ENCODE results near the gene FAM43A. TPM values are rescaled to one million over a fixed set of nuclear protein-coding genes. Genes with fewer than 3 reads are reported as not detected.

FAM43A gene
- total and polyA plus RNA-seq, 9 of the 15 experiments (the other 6 are each of a cell fraction or from before 2014, with no cell fraction given) = 0.03 to 1.2 (median 0.21) TPM

- TF ChIP-seq HMGN3 (IDR thresholded peaks at IDR 0.05; ENCODE audit: borderline replicate concordance, extremely low read depth, insufficient read length, low read depth, low read length) = no peak
- TF ChIP-seq TAF15 (IDR thresholded peaks at IDR 0.05; ENCODE audit: low read depth, low read length) = no peak
- TF ChIP-seq NUFIP1 (IDR thresholded peaks at IDR 0.05; ENCODE audit: partially characterized antibody) = peak; percentile 39
- TF ChIP-seq, protein P1, sequence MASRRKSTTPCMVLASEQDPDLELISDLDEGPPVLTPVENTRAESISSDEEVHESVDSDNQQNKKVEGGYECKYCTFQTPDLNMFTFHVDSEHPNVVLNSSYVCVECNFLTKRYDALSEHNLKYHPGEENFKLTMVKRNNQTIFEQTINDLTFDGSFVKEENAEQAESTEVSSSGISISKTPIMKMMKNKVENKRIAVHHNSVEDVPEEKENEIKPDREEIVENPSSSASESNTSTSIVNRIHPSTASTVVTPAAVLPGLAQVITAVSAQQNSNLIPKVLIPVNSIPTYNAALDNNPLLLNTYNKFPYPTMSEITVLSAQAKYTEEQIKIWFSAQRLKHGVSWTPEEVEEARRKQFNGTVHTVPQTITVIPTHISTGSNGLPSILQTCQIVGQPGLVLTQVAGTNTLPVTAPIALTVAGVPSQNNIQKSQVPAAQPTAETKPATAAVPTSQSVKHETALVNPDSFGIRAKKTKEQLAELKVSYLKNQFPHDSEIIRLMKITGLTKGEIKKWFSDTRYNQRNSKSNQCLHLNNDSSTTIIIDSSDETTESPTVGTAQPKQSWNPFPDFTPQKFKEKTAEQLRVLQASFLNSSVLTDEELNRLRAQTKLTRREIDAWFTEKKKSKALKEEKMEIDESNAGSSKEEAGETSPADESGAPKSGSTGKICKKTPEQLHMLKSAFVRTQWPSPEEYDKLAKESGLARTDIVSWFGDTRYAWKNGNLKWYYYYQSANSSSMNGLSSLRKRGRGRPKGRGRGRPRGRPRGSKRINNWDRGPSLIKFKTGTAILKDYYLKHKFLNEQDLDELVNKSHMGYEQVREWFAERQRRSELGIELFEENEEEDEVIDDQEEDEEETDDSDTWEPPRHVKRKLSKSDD (conservative IDR thresholded peaks at IDR 0.05; ENCODE audit: low read length) = peak; percentile 91; the same call in 1 of the 2 replicates
- TF ChIP-seq MEF2D (tag; conservative IDR thresholded peaks at IDR 0.05; ENCODE audit: low read depth) = no peak; the same call in 1 of the 2 replicates
- TF ChIP-seq SPI1 (IDR thresholded peaks at IDR 0.05; ENCODE audit: borderline replicate concordance, low read depth, low read length) = no peak
- TF ChIP-seq BRD9 (IDR thresholded peaks at IDR 0.05; ENCODE audit: low read depth, partially characterized antibody) = no peak
- TF ChIP-seq CREM (IDR thresholded peaks at IDR 0.05; ENCODE audit: low read depth) = peak; percentile 86
- 0 out of 4 replicates have a peak, but pooled peaks of 1 of the 2 experiments have one; percentile 34 for TF ChIP-seq CSDE1 (IDR thresholded peaks at IDR 0.05)
- TF ChIP-seq, protein P2, sequence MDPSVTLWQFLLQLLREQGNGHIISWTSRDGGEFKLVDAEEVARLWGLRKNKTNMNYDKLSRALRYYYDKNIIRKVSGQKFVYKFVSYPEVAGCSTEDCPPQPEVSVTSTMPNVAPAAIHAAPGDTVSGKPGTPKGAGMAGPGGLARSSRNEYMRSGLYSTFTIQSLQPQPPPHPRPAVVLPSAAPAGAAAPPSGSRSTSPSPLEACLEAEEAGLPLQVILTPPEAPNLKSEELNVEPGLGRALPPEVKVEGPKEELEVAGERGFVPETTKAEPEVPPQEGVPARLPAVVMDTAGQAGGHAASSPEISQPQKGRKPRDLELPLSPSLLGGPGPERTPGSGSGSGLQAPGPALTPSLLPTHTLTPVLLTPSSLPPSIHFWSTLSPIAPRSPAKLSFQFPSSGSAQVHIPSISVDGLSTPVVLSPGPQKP (CRISPR knock-in tag; IDR thresholded peaks at IDR 0.05) = no peak
- no peak for TF ChIP-seq PHB2 (IDR thresholded peaks at IDR 0.05; ENCODE audit: low read depth)
- TF ChIP-seq CBX1 (IDR thresholded peaks at IDR 0.05; ENCODE audit: low read depth) = 0 out of 2 replicates have a peak, but pooled peaks have one; percentile 42
- TF ChIP-seq, protein P3, sequence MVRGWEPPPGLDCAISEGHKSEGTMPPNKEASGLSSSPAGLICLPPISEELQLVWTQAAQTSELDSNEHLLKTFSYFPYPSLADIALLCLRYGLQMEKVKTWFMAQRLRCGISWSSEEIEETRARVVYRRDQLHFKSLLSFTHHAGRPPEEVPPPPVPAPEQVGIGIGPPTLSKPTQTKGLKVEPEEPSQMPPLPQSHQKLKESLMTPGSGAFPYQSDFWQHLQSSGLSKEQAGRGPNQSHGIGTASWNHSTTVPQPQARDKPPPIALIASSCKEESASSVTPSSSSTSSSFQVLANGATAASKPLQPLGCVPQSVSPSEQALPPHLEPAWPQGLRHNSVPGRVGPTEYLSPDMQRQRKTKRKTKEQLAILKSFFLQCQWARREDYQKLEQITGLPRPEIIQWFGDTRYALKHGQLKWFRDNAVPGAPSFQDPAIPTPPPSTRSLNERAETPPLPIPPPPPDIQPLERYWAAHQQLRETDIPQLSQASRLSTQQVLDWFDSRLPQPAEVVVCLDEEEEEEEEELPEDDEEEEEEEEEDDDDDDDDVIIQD (CRISPR knock-in tag; IDR thresholded peaks at IDR 0.05) = no peak
- no peak for TF ChIP-seq MEIS2 (IDR thresholded peaks at IDR 0.05; ENCODE audit: partially characterized antibody)
- TF ChIP-seq CHD2 (IDR thresholded peaks at IDR 0.05; ENCODE audit: low read depth, low read length) = no peak
- TF ChIP-seq POLR3A (IDR thresholded peaks at IDR 0.05; ENCODE audit: borderline replicate concordance, extremely low read depth, insufficient read depth, insufficient read length) = no peak
- peak; percentile 74 for TF ChIP-seq CTBP1 (IDR thresholded peaks at IDR 0.05; ENCODE audit: borderline replicate concordance)
- no peak for TF ChIP-seq PCBP2 (IDR thresholded peaks at IDR 0.05; ENCODE audit: low read depth, low read length, poor library complexity, severe bottlenecking)
Measured at GRCh38 chr3:194671900-194672808, 13.5 kb upstream of the FAM43A start, which contains the start of gene LSG1 (continued).

All from K562 (cell line).